GM12874 (cell line): ENCODE results near the gene LINC01488.

Experiments used
- TF ChIP-seq, protein P1 (sequence below): IDR thresholded peaks from 2 replicates; pipeline ENCODE4 v1.5.1; 2011; ENCODE audit warnings: low read depth, mild to moderate bottlenecking, control low read depth, low read length, moderate library complexity; ENCODE audit not compliant: insufficient read depth

Gene LINC01488

GRCh38 chr11:69514771-69515170, 33.3 kb downstream of the LINC01488 start:
- TF ChIP-seq, protein P1, sequence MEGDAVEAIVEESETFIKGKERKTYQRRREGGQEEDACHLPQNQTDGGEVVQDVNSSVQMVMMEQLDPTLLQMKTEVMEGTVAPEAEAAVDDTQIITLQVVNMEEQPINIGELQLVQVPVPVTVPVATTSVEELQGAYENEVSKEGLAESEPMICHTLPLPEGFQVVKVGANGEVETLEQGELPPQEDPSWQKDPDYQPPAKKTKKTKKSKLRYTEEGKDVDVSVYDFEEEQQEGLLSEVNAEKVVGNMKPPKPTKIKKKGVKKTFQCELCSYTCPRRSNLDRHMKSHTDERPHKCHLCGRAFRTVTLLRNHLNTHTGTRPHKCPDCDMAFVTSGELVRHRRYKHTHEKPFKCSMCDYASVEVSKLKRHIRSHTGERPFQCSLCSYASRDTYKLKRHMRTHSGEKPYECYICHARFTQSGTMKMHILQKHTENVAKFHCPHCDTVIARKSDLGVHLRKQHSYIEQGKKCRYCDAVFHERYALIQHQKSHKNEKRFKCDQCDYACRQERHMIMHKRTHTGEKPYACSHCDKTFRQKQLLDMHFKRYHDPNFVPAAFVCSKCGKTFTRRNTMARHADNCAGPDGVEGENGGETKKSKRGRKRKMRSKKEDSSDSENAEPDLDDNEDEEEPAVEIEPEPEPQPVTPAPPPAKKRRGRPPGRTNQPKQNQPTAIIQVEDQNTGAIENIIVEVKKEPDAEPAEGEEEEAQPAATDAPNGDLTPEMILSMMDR: no peak

- TF ChIP-seq, protein P1: no peak
These were observed 34.1 kb downstream of the LINC01488 start for GRCh38 chr11:69515271-69516245.

DNA sequence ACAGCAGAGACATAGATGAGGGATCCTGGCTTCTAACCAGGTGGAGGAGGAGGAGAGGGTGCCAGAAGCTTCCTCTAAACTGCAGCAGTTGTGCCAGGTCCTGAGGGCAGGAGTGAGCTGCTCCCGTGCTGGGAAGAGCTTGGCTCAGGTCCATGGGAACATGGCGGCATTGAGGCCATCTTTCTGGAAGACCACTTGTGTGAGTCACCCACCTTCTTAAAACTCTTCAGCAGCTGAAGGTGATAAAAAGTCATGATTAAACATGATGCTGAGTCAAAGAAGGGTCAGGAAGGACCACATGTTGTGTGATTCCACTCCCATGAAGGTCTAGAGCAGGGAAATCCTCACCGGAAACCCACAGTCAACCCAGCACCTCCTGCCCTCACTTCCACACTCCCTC, 35.1 kb downstream of the LINC01488 start:
- TF ChIP-seq, protein P1: no peak

- TF ChIP-seq, protein P1: no peak
These were observed 36.9 kb downstream of the LINC01488 start for GRCh38 chr11:69518081-69518950.

GRCh38 chr11:69520186-69520916, 38.9 kb downstream of the LINC01488 start:
- TF ChIP-seq, protein P1: no peak

GRCh38 chr11:69521457-69521856, 40.0 kb downstream of the LINC01488 start:
- TF ChIP-seq, protein P1: no peak

- TF ChIP-seq, protein P1: no peak
These were observed 42.0 kb downstream of the LINC01488 start for GRCh38 chr11:69523453-69523852.
